EH (cell line): Measurements from ENCODE around the gene CHRNA4.

ENCODE experiments used
- DNase-seq: peaks from one replicate; pipeline ENCODE4 v3.0.0-alpha.2; 2015; ENCODE audit warnings: low read depth

Gene CHRNA4

GRCh38 chr20:63363981-63364561 lies 2.9 kb upstream of the CHRNA4 start:
- no peak for DNase-seq

GRCh38 chr20:63363013-63363957 lies 2.1 kb upstream of the CHRNA4 start:
- no peak for DNase-seq

- DNase-seq, result no peak
These were observed 1.4 kb upstream of the CHRNA4 start for GRCh38 chr20:63362436-63363009.

- DNase-seq, result no peak
These were observed 628 bp upstream of the CHRNA4 start for GRCh38 chr20:63361519-63362435.

GRCh38 chr20:63359937-63360849 lies 956 bp downstream of the CHRNA4 start:
- DNase-seq, result no peak

GRCh38 chr20:63359164-63359934 lies 1.8 kb downstream of the CHRNA4 start:
- DNase-seq, result no peak

GRCh38 chr20:63357921-63358905 lies 2.9 kb downstream of the CHRNA4 start:
- DNase-seq, result no peak

GRCh38 chr20:63356931-63357879 lies 3.9 kb downstream of the CHRNA4 start:
- DNase-seq, result no peak

GRCh38 chr20:63356511-63356910 lies 4.6 kb downstream of the CHRNA4 start:
- no peak for DNase-seq

GRCh38 chr20:63355781-63356295 lies 5.3 kb downstream of the CHRNA4 start:
- DNase-seq, result no peak

- no peak for DNase-seq
These were observed 6.4 kb downstream of the CHRNA4 start for GRCh38 chr20:63354636-63355350.

- no peak for DNase-seq
These were observed 8.3 kb downstream of the CHRNA4 start for GRCh38 chr20:63352811-63353221.

- DNase-seq, result no peak
These were observed 9.1 kb downstream of the CHRNA4 start for GRCh38 chr20:63351811-63352591.

GRCh38 chr20:63351326-63351700 lies 9.8 kb downstream of the CHRNA4 start:
- no peak for DNase-seq

GRCh38 chr20:63350597-63351325 lies 10.4 kb downstream of the CHRNA4 start:
- no peak for DNase-seq
